ENCODE measurements around the gene PRR30. TPM values are rescaled to one million over a fixed set of nuclear protein-coding genes. Genes with fewer than 3 reads are reported as not detected.

PRR30 gene
- total RNA-seq, 6 experiments from 2014 or later, result not detected

DNA sequence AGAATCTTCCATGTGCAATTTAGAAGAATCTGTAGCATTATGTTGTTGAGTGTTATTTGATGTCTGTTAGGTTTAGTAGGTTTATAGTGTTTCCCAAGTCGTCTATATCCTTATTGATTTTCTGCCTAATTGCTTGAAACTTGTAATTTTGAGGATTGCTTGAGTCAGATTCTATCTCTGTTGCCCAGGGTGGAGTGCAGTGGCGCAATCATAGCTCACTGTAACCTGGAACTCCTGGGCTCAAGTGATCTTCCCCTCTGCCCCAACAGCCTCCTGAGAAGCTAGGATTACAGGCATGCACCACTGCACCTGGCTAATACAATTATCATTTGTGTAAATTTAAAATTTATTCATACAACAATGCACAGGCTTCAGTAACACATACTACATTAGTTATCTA, 6.5 kb upstream of the PRR30 start:
- DNase-seq, result no peak
- Mint-ChIP-seq H3K27me3 (ENCODE audit: insufficient read depth) (peaks cover 47% of the 10 kb centered on the region), H3K4me1 (ENCODE audit: low read depth) (no peaks in the 10 kb centered on the region), H3K9me3 (no peaks in the 10 kb centered on the region; the same call in none of the 2 replicates), H3K36me3 (ENCODE audit: low read depth) (no peaks in the 10 kb centered on the region), H3K4me3 (no peak overlapping the region), H3K27ac (no peak overlapping the region)
- no peak for TF ChIP-seq CTCF (IDR thresholded peaks at IDR 0.05)

DNA sequence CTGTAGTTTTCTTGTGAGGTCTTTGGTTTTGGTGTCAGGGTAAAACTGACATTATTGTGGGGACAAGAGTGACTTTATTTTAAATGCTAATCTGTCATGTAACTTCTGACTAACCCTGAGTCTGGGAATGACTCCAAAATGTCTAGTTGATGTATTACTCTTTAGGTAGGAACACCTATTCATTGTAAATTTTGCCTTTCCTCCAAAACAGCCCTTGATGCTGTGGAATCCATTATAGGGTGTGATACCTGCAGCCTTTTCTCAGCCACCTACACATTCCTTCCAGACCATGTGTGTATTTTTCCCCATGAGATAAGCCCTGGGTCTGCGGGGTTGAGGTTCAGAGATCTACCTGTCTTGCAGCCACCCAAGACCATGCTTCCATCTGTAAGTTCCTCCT, 4.1 kb upstream of the PRR30 start:
- no peaks in the 10 kb centered on the region for H3K4me1 Mint-ChIP-seq (ENCODE audit: low read depth)
- H3K27ac Mint-ChIP-seq, result no peak overlapping the region
- H3K9me3 Mint-ChIP-seq, result no peaks in the 10 kb centered on the region; the same call in none of the 2 replicates
- no peak for DNase-seq
- no peak for TF ChIP-seq CTCF (IDR thresholded peaks at IDR 0.05)
- no peak overlapping the region for H3K4me3 Mint-ChIP-seq
- no peaks in the 10 kb centered on the region for H3K36me3 Mint-ChIP-seq (ENCODE audit: low read depth)
- peaks cover 40% of the 10 kb centered on the region for H3K27me3 Mint-ChIP-seq (ENCODE audit: insufficient read depth)

DNA sequence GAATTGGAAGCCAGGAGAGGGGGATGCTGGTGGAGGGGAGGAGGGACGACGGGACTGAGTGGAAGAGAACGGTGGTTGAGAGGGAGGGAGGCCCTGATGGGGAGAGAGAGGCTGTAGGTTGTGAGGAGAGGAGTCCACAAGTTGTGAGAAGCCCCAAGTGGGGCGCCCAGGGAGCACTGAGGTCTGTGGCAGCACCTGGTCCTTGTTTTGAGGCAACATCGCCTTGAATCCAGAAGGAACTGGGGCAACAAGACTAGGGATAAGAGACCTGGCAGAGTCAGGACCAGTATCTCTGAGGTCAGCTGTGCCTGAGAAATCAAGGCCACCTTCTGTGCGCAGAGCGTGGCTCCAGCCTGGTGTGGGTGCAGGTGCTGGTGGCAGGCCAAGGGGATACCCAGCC, 1.1 kb downstream of the PRR30 start:
- Mint-ChIP-seq H3K4me3 (no peak overlapping the region), H3K9me3 (no peaks in the 10 kb centered on the region; the same call in 1 of the 2 replicates), H3K27me3 (ENCODE audit: insufficient read depth) (peaks cover 16% of the 10 kb centered on the region), H3K36me3 (ENCODE audit: low read depth) (no peaks in the 10 kb centered on the region; the same call in 1 of the 2 replicates), H3K4me1 (ENCODE audit: low read depth) (peaks cover 8% of the 10 kb centered on the region), H3K27ac (no peak overlapping the region)
- no peak for DNase-seq
- no peak for TF ChIP-seq CTCF (IDR thresholded peaks at IDR 0.05)

GRCh38 chr2:27137322-27137935, 1.8 kb downstream of the PRR30 start:
- H3K27me3 Mint-ChIP-seq (ENCODE audit: insufficient read depth), result peaks cover 11% of the 10 kb centered on the region
- H3K27ac Mint-ChIP-seq, result no peak overlapping the region
- H3K4me1 Mint-ChIP-seq (ENCODE audit: low read depth), result peaks cover 13% of the 10 kb centered on the region
- no peaks in the 10 kb centered on the region for H3K9me3 Mint-ChIP-seq
- DNase-seq, result no peak
- no peak for TF ChIP-seq CTCF (IDR thresholded peaks at IDR 0.05)
- no peak overlapping the region for H3K4me3 Mint-ChIP-seq
- H3K36me3 Mint-ChIP-seq (ENCODE audit: low read depth), result no peaks in the 10 kb centered on the region; the same call in 1 of the 2 replicates

- H3K4me3 Mint-ChIP-seq, result no peak overlapping the region
- no peak for TF ChIP-seq CTCF (IDR thresholded peaks at IDR 0.05)
- no peaks in the 10 kb centered on the region; the same call in 1 of the 2 replicates for H3K36me3 Mint-ChIP-seq (ENCODE audit: low read depth)
These were observed 2.5 kb downstream of the PRR30 start for GRCh38 chr2:27136751-27137150.

More at GRCh38 chr2:27136751-27137150, 2.5 kb downstream of the PRR30 start:
- peaks cover 13% of the 10 kb centered on the region for H3K4me1 Mint-ChIP-seq (ENCODE audit: low read depth)
- no peak overlapping the region for H3K27ac Mint-ChIP-seq
- H3K9me3 Mint-ChIP-seq, result no peaks in the 10 kb centered on the region
- DNase-seq, result no peak
- peaks cover 9% of the 10 kb centered on the region for H3K27me3 Mint-ChIP-seq (ENCODE audit: insufficient read depth)
